Measurements from ENCODE around the gene TAF3. TPM values are rescaled to one million over a fixed set of nuclear protein-coding genes. Genes with fewer than 3 reads are reported as not detected.

Gene TAF3
- total RNA-seq, 1 donor from 2014 or later = 12.6 TPM

- ATAC-seq (ENCODE audit: low read depth) = no peak
- Mint-ChIP-seq H3K9me3 (no peaks in the 10 kb centered on the region), H3K4me3 (no peak overlapping the region), H3K27ac (no peak overlapping the region), H3K4me1 (peaks cover 3% of the 10 kb centered on the region), H3K27me3 (no peaks in the 10 kb centered on the region), H3K36me3 (ENCODE audit: low read depth) (peaks cover 32% of the 10 kb centered on the region)
- intact Hi-C loops (cut with micrococcal nuclease) = no loop called here
- ChIA-PET POLR2A (no interaction called here), CTCF (no interaction called here)
- DNase-seq = no peak
- no peak for TF ChIP-seq CTCF (IDR thresholded peaks at IDR 0.05)
Observed at GRCh38 chr10:7895699-7896090, 77.4 kb downstream of the TAF3 start.

- ATAC-seq (ENCODE audit: low read depth) (no peak), DNase-seq (no peak)
- Mint-ChIP-seq H3K4me1 (no peaks in the 10 kb centered on the region), H3K27me3 (no peaks in the 10 kb centered on the region), H3K9me3 (no peaks in the 10 kb centered on the region), H3K27ac (no peak overlapping the region), H3K36me3 (ENCODE audit: low read depth) (peaks cover 32% of the 10 kb centered on the region), H3K4me3 (no peak overlapping the region)
- ChIA-PET CTCF (no interaction called here), POLR2A (no interaction called here)
- no peak for TF ChIP-seq CTCF (IDR thresholded peaks at IDR 0.05)
- intact Hi-C loops (cut with micrococcal nuclease) = no loop called here
Observed at GRCh38 chr10:7896297-7896696, 78.0 kb downstream of the TAF3 start.

- Mint-ChIP-seq H3K4me1 (no peaks in the 10 kb centered on the region), H3K36me3 (ENCODE audit: low read depth) (peaks cover 36% of the 10 kb centered on the region), H3K4me3 (no peak overlapping the region), H3K9me3 (no peaks in the 10 kb centered on the region), H3K27me3 (no peaks in the 10 kb centered on the region), H3K27ac (no peak overlapping the region)
- ChIA-PET POLR2A (no interaction called here), CTCF (no interaction called here)
- intact Hi-C loops (cut with micrococcal nuclease) = no loop called here
- no peak for ATAC-seq (ENCODE audit: low read depth)
- no peak for TF ChIP-seq CTCF (IDR thresholded peaks at IDR 0.05)
- DNase-seq = no peak
Observed at GRCh38 chr10:7901256-7901655, 83.0 kb downstream of the TAF3 start.

- no peak overlapping the region for H3K4me3 Mint-ChIP-seq
- no peak for DNase-seq
- no peaks in the 10 kb centered on the region for H3K9me3 Mint-ChIP-seq
- H3K27me3 Mint-ChIP-seq = no peaks in the 10 kb centered on the region
- H3K4me1 Mint-ChIP-seq = no peaks in the 10 kb centered on the region
- ChIA-PET POLR2A (no interaction called here), CTCF (no interaction called here)
- no peak overlapping the region for H3K27ac Mint-ChIP-seq
- ATAC-seq (ENCODE audit: low read depth) = no peak
- H3K36me3 Mint-ChIP-seq (ENCODE audit: low read depth) = peaks cover 25% of the 10 kb centered on the region
- no peak for TF ChIP-seq CTCF (IDR thresholded peaks at IDR 0.05)
- intact Hi-C loops (cut with micrococcal nuclease) = no loop called here
Observed at GRCh38 chr10:7902413-7902812, 84.1 kb downstream of the TAF3 start.

- no peak for ATAC-seq (ENCODE audit: low read depth)
- ChIA-PET CTCF (no interaction called here), POLR2A (no interaction called here)
- H3K36me3 Mint-ChIP-seq (ENCODE audit: low read depth) = peaks cover 18% of the 10 kb centered on the region
- no peak overlapping the region for H3K27ac Mint-ChIP-seq
- no peak for DNase-seq
- H3K27me3 Mint-ChIP-seq = no peaks in the 10 kb centered on the region
- no peaks in the 10 kb centered on the region for H3K9me3 Mint-ChIP-seq
- H3K4me3 Mint-ChIP-seq = no peak overlapping the region
- H3K4me1 Mint-ChIP-seq = no peaks in the 10 kb centered on the region
- intact Hi-C loops (cut with micrococcal nuclease) = no loop called here
- no peak for TF ChIP-seq CTCF (IDR thresholded peaks at IDR 0.05)
Observed at GRCh38 chr10:7903851-7904250, 85.5 kb downstream of the TAF3 start.

All from activated B cell treated with CpG ODN at 0.5 μM for 24 hours (primary cell).